PC-3 (cell line): ENCODE measurements around the gene POLR2E. TPM values are rescaled to one million over a fixed set of nuclear protein-coding genes. Genes with fewer than 3 reads are reported as not detected.

Source experiments
- ATAC-seq: fragments of 200-7000 bp; cut with Tn5 transposase; 2 replicates; pipeline ENCODE4 v1.9.1; 2020; ENCODE audit warnings: mild to moderate bottlenecking, moderate library complexity
- BruUV-seq: library from RNA; stranded (reverse); fragments of 400-500 nt; replicated peaks from 2 replicates; lab custom pipeline; 2021; lab: Mats Ljungman, UMichigan
- CTCF ChIA-PET: fragments of 300-600 bp; sonication (Branson Sonifier 250); formaldehyde crosslinking; loops from one replicate; lab custom pipeline; 2022; ENCODE audit warnings: antibody characterized with exemption; lab: Charles Lee
- POLR2A ChIA-PET: fragments of 300-600 bp; sonication (Branson Sonifier 250); formaldehyde crosslinking; loops from one replicate; lab custom pipeline; 2022; ENCODE audit warnings: antibody characterized with exemption; ENCODE audit not compliant: unreplicated experiment; lab: Charles Lee
- DNase-seq: peaks from one replicate; pipeline ENCODE4 v3.0.0-alpha.2; 2015
- H2AFZ ChIP-seq: fragments of 300-600 bp; sonication (generic); 2 replicates; pipeline ENCODE4 v1.6.0; 2016; ENCODE audit warnings: antibody characterized with exemption, low read length
- H3F3A ChIP-seq: fragments of 300-600 bp; sonication (generic); one replicate; pipeline ENCODE4 v1.6.0; 2017; ENCODE audit warnings: antibody characterized with exemption, low read length, control low read depth, mild to moderate bottlenecking; ENCODE audit not compliant: unreplicated experiment
- H3K27ac ChIP-seq: fragments of 300-600 bp; sonication (generic); 2 replicates; pipeline ENCODE4 v1.5.1; 2016; ENCODE audit warnings: mild to moderate bottlenecking, low read length
- H3K27me3 ChIP-seq: fragments of 300-600 bp; sonication (generic); 2 replicates; pipeline ENCODE4 v1.6.1; 2016; ENCODE audit warnings: low read length, mixed read lengths
- H3K36me3 ChIP-seq: fragments of 300-600 bp; sonication (generic); 2 replicates; pipeline ENCODE4 v1.6.1; 2016; ENCODE audit warnings: low read depth, mixed run types, low read length, mixed read lengths
- H3K4me1 ChIP-seq: fragments of 300-600 bp; sonication (generic); 2 replicates; pipeline ENCODE4 v1.5.1; 2016; ENCODE audit warnings: low read length; ENCODE audit not compliant: insufficient read depth
- H3K4me2 ChIP-seq: fragments of 300-600 bp; sonication (generic); 2 replicates; pipeline ENCODE4 v1.6.0; 2016; ENCODE audit warnings: low read length
- H3K4me3 ChIP-seq: fragments of 300-600 bp; sonication (generic); 2 replicates; pipeline ENCODE4 v1.5.1; 2016; ENCODE audit warnings: mild to moderate bottlenecking, low read length, mixed read lengths
- H3K79me2 ChIP-seq: fragments of 300-600 bp; sonication (generic); 2 replicates; pipeline ENCODE4 v1.6.1; 2017; ENCODE audit warnings: low read length, mixed read lengths
- H3K9ac ChIP-seq: fragments of 300-600 bp; sonication (generic); 2 replicates; pipeline ENCODE4 v1.6.0; 2016; ENCODE audit warnings: mild to moderate bottlenecking, low read length
- H3K9me2 ChIP-seq: fragments of 300-600 bp; sonication (generic); replicated peaks from 2 replicates; pipeline ENCODE4 v1.6.1; 2016; ENCODE audit warnings: mixed run types, low read length, mixed read lengths
- H3K9me3 ChIP-seq: fragments of 300-600 bp; sonication (generic); 2 replicates; pipeline ENCODE4 v1.6.1; 2016; ENCODE audit warnings: low read length, mixed read lengths
- H4K20me1 ChIP-seq: fragments of 300-600 bp; sonication (generic); 2 replicates; pipeline ENCODE4 v1.6.1; 2016; ENCODE audit warnings: low read length, mixed read lengths
- CTCF ChIP-seq: fragments of 300-600 bp; sonication (generic); conservative IDR thresholded peaks from 2 replicates; pipeline ENCODE4 v1.5.1; 2017; ENCODE audit warnings: antibody characterized with exemption, low read depth, mild to moderate bottlenecking, low read length
- EZH2 ChIP-seq: fragments of 300-600 bp; sonication (generic); IDR thresholded peaks from one replicate; pipeline ENCODE4 v1.6.1; 2017; ENCODE audit warnings: antibody characterized with exemption, mild to moderate bottlenecking, low read length; ENCODE audit not compliant: unreplicated experiment
- EZH2phosphoT487 ChIP-seq: fragments of 300-600 bp; sonication (generic); IDR thresholded peaks from 2 replicates; pipeline ENCODE4 v1.6.1; 2018; ENCODE audit warnings: mild to moderate bottlenecking, antibody characterized with exemption, low read length, borderline replicate concordance
- intact Hi-C: fragments of 100-400 bp; cut with micrococcal nuclease; formaldehyde crosslinking; loops from 2 replicates; pipeline ENCODE4 v1.9.0; 2023
- total RNA-seq: library from RNA; depleted of rRNA; stranded (reverse); fragments of >200 nt; gene quantifications from 2 replicates; pipeline ENCODE4 v1.2.3, GENCODE V29; 2014

The POLR2E gene
- total RNA-seq, 1 experiment from 2014 or later, result 375 TPM

GRCh38 chr19:1054102-1055027 is 40.8 kb downstream of the POLR2E start:
- Histone ChIP-seq H3K79me2 (no peaks in the 10 kb centered on the region), H3K9ac (no peak overlapping the region), H3K4me3 (no peak overlapping the region), H2AFZ (no peak overlapping the region), H3F3A (no peaks in the 10 kb centered on the region), H3K27me3 (no peaks in the 10 kb centered on the region), H3K9me2 (no peaks in the 10 kb centered on the region), H3K36me3 (peaks cover 27% of the 10 kb centered on the region), H4K20me1 (no peaks in the 10 kb centered on the region), H3K27ac (no peak overlapping the region), H3K9me3 (peaks cover 9% of the 10 kb centered on the region), H3K4me2 (no peak overlapping the region), H3K4me1 (no peaks in the 10 kb centered on the region)
- CTCF ChIA-PET, result no interaction called here
- intact Hi-C loops, result no loop called here
- TF ChIP-seq CTCF (no peak), EZH2 (no peak), EZH2phosphoT487 (no peak)
- ATAC-seq (no peak), DNase-seq (no peak)
- POLR2A ChIA-PET, result no interaction called here
- BruUV-seq, result no TSS peak

GRCh38 chr19:1053176-1054101 is 41.7 kb downstream of the POLR2E start:
- Histone ChIP-seq H3K4me1 (no peaks in the 10 kb centered on the region), H3K4me3 (no peak overlapping the region), H3F3A (no peaks in the 10 kb centered on the region), H3K27ac (no peak overlapping the region), H3K4me2 (no peak overlapping the region), H3K9me3 (peaks cover 9% of the 10 kb centered on the region), H4K20me1 (no peaks in the 10 kb centered on the region), H3K9ac (no peak overlapping the region), H3K79me2 (no peaks in the 10 kb centered on the region), H2AFZ (no peak overlapping the region), H3K27me3 (no peaks in the 10 kb centered on the region), H3K36me3 (peaks cover 22% of the 10 kb centered on the region), H3K9me2 (no peaks in the 10 kb centered on the region)
- intact Hi-C loops, result no loop called here
- BruUV-seq, result no TSS peak
- ChIA-PET CTCF (no interaction called here), POLR2A (no interaction called here)
- no peak for DNase-seq
- no peak; the same call in 1 of the 2 replicates for ATAC-seq
- TF ChIP-seq EZH2phosphoT487 (no peak), CTCF (no peak), EZH2 (no peak)
